NCI-H748 (cell line): Measurements from ENCODE around the gene FOXB2.

Experiments
- DNase-seq: peaks from one replicate; lab custom pipeline; 2025; ENCODE audit not compliant: unreplicated experiment; lab: John Stamatoyannopoulos, UW

Gene FOXB2

GRCh38 chr9:77063645-77064285, 44.3 kb downstream of the FOXB2 start:
- no peak for DNase-seq

DNA sequence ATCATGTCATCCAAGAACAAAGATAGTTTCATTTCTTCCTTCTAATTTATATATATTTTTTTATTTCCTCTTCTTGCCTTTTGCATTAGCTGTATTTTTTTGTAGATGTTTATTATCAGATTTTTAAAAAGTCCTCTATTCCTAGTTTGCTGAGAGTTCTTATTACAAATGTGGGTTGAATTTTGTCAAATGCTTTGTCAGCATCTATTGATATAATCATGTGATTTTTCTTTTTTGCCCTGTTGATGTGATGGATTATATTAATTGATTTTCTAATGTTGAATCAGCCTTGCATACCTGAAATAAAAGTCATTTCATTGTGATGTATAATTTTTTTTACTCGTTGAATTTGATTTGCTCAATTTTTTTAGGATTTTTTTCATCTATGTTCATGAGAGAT, 46.9 kb downstream of the FOXB2 start:
- no peak for DNase-seq
